ENCODE results near the gene TULP1.

- TF ChIP-seq CTCF (IDR thresholded peaks at IDR 0.05; ENCODE audit: low read length) = no peak
- TF ChIP-seq EZH2 (IDR thresholded peaks at IDR 0.05; ENCODE audit: borderline replicate concordance, low read length) = no peak
These were observed 22.5 kb downstream of the TULP1 start for GRCh38 chr6:35489995-35490791.
